GM10248 (cell line): ENCODE measurements around the gene HPS4.

Experiments used
- CTCF ChIA-PET: fragments of 300-600 bp; sonication (Branson Sonifier 250); formaldehyde crosslinking; extraction: SDS; loops from one replicate; lab custom pipeline; 2021; ENCODE audit warnings: antibody characterized with exemption; lab: Yijun Ruan, JAX
- POLR2A ChIA-PET: fragments of 350-650 bp; sonication (Branson Sonifier 250); formaldehyde crosslinking; extraction: SDS; loops from one replicate; lab custom pipeline; 2020; ENCODE audit warnings: antibody characterized with exemption; lab: Yijun Ruan, JAX
- DNase-seq: peaks from one replicate; pipeline ENCODE4 v3.0.0; 2012; ENCODE audit errors: extremely low spot score
- TF ChIP-seq, protein P1 (sequence below): IDR thresholded peaks from 2 replicates; pipeline ENCODE4 v1.5.1; 2012; ENCODE audit warnings: mild to moderate bottlenecking, low read depth; ENCODE audit errors: extremely low read depth, missing control alignments, control extremely low read depth

HPS4 gene

DNA sequence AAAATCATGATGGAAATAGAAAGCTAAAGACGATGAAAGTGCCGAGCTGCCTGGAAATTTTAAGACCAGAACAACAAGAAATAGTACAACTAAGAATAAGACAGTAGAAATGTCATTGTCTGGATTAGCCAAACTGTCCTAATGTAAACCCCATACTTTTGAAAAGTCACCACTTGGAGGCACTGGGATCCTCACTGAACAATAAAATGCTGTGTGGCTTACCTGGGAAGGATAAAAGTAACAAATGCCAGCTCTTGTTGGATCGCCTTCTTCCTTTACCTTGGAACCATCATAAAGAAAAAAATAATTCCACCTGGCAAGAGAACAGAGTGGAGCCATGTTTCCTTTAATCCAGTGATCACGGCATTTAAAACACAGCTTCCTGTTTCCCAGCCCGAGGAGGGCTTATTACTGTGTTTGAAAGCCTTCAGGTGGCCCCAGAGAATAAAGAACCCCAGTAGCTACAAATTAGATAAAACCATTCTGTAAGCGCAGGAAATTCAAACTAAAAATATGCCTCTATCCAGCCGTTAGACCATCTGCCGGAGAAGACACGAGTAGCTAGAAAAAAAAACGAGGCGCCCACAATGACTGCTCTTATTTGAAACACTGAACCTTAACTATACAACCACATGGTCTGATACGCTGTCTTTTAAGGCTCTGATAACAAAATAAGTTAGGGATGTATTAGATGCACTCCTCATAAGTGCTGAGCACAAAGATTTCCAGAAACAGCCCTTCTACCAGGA is 4.4 kb downstream of the HPS4 start:
- POLR2A ChIA-PET = no interaction called here
- no peak for DNase-seq
- CTCF ChIA-PET = interaction anchor here (0.9 to 1.5 kb wide), 9 partner anchors 9 to 186 kb away, joined by 3 to 8 read pairs (median 3); no protein-coding TSS in a partner anchor
- TF ChIP-seq, protein P1, sequence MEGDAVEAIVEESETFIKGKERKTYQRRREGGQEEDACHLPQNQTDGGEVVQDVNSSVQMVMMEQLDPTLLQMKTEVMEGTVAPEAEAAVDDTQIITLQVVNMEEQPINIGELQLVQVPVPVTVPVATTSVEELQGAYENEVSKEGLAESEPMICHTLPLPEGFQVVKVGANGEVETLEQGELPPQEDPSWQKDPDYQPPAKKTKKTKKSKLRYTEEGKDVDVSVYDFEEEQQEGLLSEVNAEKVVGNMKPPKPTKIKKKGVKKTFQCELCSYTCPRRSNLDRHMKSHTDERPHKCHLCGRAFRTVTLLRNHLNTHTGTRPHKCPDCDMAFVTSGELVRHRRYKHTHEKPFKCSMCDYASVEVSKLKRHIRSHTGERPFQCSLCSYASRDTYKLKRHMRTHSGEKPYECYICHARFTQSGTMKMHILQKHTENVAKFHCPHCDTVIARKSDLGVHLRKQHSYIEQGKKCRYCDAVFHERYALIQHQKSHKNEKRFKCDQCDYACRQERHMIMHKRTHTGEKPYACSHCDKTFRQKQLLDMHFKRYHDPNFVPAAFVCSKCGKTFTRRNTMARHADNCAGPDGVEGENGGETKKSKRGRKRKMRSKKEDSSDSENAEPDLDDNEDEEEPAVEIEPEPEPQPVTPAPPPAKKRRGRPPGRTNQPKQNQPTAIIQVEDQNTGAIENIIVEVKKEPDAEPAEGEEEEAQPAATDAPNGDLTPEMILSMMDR = no peak

DNA sequence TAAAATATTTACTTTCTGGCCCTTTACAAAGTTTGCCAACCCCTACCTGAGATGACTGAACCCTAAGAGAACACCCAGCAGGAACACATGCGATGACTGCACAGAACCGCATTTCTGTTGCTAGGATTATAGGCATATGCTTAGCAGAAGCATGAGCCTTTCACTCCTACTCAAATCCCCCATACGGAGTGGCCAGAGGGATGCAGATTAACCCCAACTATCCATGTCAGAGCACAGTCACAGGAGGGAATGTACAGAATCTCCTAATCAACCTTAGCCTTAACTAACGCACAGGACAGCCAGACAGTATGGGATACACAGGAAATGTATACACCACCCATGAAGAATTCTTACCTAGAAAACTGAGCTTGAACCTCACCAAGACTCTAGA is 6.2 kb downstream of the HPS4 start:
- ChIA-PET POLR2A (no interaction called here), CTCF (no interaction called here)
- no peak for DNase-seq
- TF ChIP-seq, protein P1 = no peak

DNA sequence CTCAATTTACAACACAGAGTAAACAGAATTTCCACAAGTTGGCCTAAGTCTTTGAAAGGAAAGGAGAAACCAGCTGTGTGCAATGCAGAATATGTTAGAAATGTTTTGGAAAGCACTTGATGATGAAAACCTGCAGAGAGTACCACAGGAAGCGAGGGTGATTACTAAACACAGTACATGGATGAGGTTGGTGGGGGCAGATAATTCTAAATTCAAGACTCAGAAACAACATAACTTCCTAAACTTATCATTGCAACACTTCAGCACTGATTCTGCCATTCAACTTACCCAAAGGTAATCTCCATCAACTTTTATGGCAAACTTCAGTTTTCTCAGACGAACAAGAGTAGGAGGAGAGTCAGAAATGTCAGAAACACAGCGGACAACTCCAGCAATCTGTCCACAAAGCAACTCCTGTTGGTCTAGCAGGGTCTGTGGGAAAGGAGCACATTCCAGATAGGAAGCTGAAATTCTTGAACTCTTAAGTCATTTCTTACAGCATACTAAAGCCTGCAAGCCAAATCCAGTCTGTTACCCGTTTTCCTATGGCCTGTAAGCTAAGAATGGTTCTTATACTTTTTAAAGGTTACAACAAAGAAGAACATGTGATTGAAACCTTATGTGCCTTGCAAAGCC is 6.8 kb downstream of the HPS4 start:
- TF ChIP-seq, protein P1 = no peak
- ChIA-PET CTCF (no interaction called here), POLR2A (interaction anchor here (0.6 kb wide), 1 partner anchor 16 kb away, joined by 4 read pairs; no protein-coding TSS in a partner anchor)
- no peak for DNase-seq

DNA sequence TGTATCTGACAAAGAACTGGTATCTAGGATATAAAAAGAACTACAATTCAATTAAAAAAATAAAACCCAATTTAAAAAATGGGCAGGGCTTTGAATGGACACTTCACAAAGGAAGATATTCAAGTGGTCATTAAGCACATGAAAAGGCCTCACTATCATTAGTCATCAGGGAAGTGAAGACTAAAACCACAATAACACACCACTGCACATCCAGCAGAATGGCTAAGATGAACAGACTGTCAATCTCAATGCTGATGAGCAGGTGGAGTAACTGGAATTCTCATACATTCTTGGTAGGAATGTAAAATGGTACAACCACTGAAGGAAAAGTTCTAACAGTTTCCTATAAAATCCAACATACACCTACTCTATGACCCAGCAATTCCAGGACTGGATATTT is 8.9 kb downstream of the HPS4 start:
- ChIA-PET POLR2A (no interaction called here), CTCF (interaction anchor here (0.7 to 1.6 kb wide), 2 partner anchors 28 to 82 kb away, joined by 3 to 4 read pairs; no protein-coding TSS in a partner anchor)
- no peak for DNase-seq
- TF ChIP-seq, protein P1 = no peak

DNA sequence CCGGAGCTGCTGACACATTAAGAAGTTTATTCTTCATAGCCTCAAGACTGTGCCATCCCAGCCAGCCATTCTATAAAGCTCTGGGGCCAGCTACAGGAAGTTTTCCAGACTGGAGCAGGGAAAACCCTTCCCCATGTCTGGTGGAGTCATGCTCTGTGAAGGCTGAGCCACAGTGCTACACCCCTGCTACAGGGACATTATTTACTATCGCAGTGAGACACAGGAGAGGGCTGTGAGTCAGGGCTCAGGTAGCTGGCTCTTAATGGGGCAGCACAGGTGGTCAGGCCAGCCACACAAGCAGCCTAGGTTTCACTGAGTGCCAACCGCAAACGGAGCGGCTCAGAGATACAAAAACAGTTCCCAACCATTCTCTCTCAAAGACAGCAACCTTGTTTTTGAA is 12.1 kb downstream of the HPS4 start:
- ChIA-PET POLR2A (no interaction called here), CTCF (interaction anchor here (1.4 to 1.8 kb wide), 2 partner anchors 10 to 11 kb away, joined by 5 to 7 read pairs; no protein-coding TSS in a partner anchor)
- no peak for DNase-seq
- TF ChIP-seq, protein P1 = no peak

DNA sequence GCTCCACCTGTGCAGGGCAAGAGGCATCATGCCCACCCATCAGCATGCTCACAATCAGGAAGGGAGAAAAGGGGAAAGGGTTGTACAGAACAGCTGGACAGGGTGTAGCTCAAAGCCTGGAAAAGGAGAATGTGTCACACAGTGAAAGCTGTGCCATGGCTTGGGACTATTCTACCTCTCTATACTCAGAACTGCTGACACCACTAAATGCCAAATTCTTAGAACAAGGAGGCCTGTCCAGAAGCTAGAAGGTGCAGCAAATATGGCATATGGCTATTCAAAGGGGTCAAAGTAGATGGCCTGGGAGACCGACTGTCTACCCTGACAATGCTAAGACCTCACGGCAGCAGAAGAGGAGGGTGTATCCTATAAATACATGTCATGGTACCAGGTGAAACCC is 12.8 kb downstream of the HPS4 start:
- TF ChIP-seq, protein P1 = no peak
- CTCF ChIA-PET = interaction anchor here (1.4 kb wide), 1 partner anchor 9 kb away, joined by 5 read pairs; no protein-coding TSS in a partner anchor
- DNase-seq = no peak
- POLR2A ChIA-PET = interaction anchor here (0.5 kb wide), 1 partner anchor 173 kb away, joined by 4 read pairs; no protein-coding TSS in a partner anchor
